ENCODE data around the gene NPAS3.

The NPAS3 gene

GRCh38 chr14:32940711-32941667 lies 2.3 kb downstream of the NPAS3 start:
- DNase-seq (ENCODE audit: low spot score): no peak

DNA sequence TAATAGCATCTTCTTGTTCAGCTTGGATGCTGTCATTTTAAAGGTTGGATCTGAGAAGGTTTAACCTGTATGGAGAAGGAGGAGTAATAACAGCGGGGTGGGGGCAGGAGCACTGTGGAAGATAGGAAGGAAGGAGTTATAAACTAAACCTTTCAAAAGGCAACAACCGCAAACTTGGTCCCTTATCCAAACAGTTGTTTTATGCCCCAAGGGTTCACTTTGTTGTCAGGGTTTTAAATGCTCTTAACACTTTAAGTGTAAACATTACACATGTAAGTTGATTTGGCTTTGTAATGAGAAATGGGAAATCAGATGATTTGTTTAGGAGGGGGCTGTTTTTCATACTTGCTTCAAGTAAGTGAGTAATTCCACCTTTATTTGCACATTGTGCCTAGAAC lies 3.0 kb downstream of the NPAS3 start:
- DNase-seq (ENCODE audit: low spot score): no peak

- DNase-seq (ENCODE audit: low spot score): no peak
Observed at GRCh38 chr14:32947081-32947480, 8.4 kb downstream of the NPAS3 start.

DNA sequence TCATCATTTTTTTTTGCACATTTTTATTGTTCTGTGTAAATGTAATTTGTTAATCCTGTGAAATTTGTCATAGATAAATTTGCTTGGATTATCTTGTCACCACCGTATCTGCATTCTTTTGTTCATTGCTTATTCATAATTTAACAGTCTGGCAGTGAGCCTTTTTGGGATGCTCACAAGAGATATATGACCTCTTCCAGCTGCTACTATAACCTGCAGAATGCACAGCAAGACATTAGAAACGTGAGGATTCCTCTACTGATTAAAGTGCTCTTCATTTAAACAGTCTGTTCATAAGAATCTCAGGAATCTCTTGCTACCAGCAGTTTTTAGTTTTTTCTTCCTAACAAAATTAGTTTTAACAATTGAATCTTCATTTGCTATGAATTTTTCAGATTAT lies 9.1 kb downstream of the NPAS3 start:
- DNase-seq (ENCODE audit: low spot score): no peak

- DNase-seq (ENCODE audit: low spot score): no peak
Observed at GRCh38 chr14:32950584-32950983, 11.9 kb downstream of the NPAS3 start.

GRCh38 chr14:32967421-32967820 lies 28.7 kb downstream of the NPAS3 start:
- no peak for DNase-seq (ENCODE audit: low spot score)

- DNase-seq (ENCODE audit: low spot score): no peak
Observed at GRCh38 chr14:32968972-32969544, 30.4 kb downstream of the NPAS3 start.

GRCh38 chr14:32977913-32978312 lies 39.2 kb downstream of the NPAS3 start:
- DNase-seq (ENCODE audit: low spot score): no peak

DNA sequence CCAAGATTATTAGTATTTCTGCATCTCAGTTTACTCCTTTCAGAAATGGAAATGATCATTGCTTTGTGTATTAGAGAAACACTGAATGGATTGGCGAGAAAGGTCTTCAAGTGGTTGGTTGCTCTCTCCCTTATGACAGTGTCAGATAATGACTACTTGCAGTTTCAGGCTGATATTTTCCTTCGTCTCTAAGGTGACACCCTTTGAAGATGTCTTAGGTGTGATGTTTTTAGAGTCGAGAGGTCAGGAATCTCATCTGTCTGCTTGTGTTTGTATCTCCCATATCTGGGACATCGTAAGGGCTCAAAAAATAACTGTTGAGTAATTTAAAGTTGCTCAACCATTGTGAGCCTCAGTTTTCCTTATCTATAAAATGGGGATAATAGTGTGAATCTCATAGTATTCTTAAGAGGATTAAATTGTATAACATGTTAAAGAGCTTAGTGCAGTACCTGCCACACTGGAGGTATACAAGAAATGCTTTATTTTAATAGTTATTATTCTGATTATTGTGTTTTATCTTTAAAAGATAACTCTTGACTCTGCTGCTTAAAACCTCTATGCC lies 40.1 kb downstream of the NPAS3 start:
- DNase-seq (ENCODE audit: low spot score): no peak

DNA sequence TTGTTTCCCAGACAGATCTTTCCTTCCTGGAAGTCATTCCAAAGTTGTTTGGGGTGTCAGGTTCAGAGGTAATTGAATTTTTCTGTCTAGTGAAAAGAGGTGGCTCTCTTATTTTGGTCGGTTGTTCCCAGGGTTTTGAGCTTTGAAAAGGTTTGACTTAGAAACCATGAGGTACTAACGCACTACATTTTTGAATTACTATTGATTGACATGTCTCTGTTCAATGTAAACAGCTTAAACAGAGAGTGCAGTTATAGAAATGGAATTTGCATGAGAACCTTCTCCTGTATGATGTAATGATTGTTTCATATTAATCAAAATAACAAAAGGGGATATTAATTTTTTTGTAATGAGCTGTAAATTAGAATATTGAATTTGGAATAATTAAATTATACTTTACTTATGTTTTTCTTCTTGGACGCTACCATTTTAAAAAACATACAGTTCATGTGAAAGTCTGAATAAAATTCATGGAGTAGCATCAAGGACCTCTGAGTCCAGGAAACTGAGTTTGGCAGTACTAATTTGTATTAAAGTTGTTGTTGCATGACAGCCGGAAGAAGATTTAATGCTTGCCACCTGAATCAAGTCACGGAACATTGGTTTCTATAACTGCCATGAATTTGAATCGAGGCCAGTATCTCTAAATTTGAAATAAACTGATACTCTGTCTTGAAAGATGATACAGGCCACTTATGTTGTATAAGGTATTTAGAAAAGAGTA lies 41.7 kb downstream of the NPAS3 start:
- no peak for DNase-seq (ENCODE audit: low spot score)

DNA sequence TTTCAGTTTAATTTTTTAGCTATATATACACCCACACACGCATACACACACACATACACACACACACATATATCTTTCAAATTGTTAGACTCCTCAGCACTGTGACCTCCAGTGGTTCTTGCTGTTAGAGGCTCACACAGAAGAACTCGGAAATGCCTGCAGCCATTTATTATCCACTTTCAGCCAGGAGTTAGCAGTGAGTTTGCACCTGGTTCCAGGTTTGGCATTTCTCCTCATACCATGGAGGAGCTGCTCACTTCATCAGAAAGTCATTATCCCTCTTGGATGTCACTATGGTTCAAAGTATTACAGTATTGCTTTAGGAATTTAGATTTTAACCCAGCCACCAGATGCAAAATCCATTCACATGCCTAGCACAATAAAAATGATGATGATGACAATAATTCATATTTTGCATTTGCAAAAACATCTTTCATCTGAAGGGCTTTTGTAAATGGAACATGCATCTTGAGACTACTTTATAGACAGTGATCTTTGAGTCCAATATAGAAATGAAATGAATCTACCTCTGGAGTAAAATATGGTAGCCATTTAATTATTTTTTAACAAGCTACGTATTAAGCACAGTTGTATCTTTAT lies 42.3 kb downstream of the NPAS3 start:
- no peak for DNase-seq (ENCODE audit: low spot score)

DNA sequence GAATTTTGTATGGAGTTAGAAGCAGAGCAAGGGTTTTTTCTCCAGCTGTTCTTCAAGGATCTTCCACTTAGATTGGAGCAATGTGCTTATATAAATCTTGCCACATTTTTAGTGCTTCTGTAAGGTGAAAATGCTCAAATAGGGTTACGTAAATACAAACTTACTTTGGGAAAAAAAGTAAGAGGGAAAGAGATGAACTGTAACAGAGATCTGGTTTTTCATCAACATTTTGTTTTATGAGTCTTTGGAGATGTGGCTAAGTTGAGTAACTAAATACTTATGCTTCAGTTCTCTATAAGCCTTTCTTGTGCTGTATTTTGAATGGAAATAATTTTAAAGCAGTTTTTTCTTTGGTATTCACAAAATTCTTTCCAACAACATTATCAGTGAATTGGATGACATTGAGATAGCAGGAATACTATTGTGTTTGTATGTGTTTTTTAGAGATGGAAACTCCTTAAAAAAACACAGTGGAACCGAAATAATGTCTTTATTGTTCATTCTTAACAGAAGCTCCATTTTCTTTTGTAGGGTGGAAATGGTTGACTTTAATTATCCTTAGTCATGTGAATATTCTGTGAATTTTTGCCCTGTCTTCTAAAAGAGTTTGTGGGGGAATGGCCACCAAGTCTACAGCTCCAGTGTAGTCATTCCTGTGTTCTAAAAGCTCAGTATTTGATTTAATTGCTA lies 45.7 kb downstream of the NPAS3 start:
- DNase-seq (ENCODE audit: low spot score): no peak

DNA sequence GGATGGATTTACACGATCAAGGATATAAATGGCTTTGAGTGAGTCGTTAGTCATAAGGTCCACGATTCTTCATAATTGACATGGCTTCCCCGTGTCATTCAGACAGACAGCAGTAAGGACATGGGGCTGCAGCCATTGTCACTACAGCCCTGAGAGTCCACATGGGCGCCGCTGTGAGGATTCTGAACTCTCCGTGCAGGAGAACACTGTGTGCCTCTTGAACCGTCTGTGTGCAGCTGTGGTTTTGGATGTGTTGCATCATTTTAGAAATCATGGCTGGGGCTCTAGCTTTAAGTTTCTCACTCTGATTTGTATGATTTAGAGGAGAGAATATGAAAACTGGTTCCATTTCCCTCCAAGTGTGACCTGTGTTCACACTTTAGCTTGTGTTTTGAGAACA lies 47.2 kb downstream of the NPAS3 start:
- DNase-seq (ENCODE audit: low spot score): no peak

- no peak for DNase-seq (ENCODE audit: low spot score)
Observed at GRCh38 chr14:32986791-32987540, 48.3 kb downstream of the NPAS3 start.

DNA sequence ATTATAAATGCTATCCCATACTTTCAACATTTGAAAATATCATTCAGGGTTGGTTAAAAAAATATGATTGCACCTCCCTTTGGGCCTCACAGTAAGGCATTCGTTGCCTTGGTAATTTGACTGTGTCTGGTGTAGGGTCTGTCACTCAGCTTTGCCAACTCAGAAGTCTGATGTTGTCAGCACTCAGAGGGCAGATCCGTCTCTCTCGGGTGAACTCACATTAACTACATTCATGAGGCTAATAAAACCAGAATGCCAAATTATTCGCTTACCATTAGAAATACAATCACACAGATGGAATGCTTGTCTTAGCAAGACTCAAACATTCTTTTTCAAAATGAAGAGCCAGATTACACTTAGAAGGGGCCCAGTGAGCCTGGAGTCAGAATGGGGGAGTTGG lies 53.0 kb downstream of the NPAS3 start:
- no peak for DNase-seq (ENCODE audit: low spot score)

GRCh38 chr14:32993921-32994320 lies 55.2 kb downstream of the NPAS3 start:
- no peak for DNase-seq (ENCODE audit: low spot score)

GRCh38 chr14:32996343-32996742 lies 57.7 kb downstream of the NPAS3 start:
- DNase-seq (ENCODE audit: low spot score): no peak

GRCh38 chr14:32998433-32998832 lies 59.8 kb downstream of the NPAS3 start:
- no peak for DNase-seq (ENCODE audit: low spot score)

- no peak for DNase-seq (ENCODE audit: low spot score)
Observed at GRCh38 chr14:33009673-33010072, 71.0 kb downstream of the NPAS3 start.

GRCh38 chr14:33010495-33010894 lies 71.8 kb downstream of the NPAS3 start:
- DNase-seq (ENCODE audit: low spot score): no peak

GRCh38 chr14:33014710-33015109 lies 76.0 kb downstream of the NPAS3 start:
- DNase-seq (ENCODE audit: low spot score): no peak

Data from LoVo (cell line).